ENCODE results near the gene CHST6.

Gene CHST6

DNA sequence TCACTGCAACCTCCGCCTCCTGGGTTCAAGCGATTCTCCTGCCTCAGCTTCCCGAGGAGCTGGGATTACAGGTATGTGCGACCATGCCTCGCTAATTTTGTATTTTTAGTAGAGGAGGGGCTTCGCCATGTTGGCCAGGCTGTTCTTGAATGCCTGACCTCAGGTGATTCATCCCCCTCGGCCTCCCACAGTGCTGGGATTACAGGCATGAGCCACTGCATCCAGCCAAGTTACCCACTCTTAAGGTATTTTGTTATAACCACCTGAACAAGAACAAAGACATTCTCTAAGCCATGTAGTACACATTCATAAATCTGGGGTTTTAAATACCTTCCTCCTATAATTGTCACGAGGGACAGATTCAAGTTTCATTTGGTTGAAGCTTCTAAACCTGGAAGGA lies 18.4 kb downstream of the CHST6 start:
- no peak overlapping the region for H3K4me3 ChIP-seq (ENCODE audit: low read depth in 1 of 2, low read length in 1 of 2)
- peaks cover 7% of the 10 kb centered on the region for H3K27me3 ChIP-seq
- TF ChIP-seq, protein P1, sequence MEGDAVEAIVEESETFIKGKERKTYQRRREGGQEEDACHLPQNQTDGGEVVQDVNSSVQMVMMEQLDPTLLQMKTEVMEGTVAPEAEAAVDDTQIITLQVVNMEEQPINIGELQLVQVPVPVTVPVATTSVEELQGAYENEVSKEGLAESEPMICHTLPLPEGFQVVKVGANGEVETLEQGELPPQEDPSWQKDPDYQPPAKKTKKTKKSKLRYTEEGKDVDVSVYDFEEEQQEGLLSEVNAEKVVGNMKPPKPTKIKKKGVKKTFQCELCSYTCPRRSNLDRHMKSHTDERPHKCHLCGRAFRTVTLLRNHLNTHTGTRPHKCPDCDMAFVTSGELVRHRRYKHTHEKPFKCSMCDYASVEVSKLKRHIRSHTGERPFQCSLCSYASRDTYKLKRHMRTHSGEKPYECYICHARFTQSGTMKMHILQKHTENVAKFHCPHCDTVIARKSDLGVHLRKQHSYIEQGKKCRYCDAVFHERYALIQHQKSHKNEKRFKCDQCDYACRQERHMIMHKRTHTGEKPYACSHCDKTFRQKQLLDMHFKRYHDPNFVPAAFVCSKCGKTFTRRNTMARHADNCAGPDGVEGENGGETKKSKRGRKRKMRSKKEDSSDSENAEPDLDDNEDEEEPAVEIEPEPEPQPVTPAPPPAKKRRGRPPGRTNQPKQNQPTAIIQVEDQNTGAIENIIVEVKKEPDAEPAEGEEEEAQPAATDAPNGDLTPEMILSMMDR (IDR thresholded peaks at IDR 0.05) = no peak

DNA sequence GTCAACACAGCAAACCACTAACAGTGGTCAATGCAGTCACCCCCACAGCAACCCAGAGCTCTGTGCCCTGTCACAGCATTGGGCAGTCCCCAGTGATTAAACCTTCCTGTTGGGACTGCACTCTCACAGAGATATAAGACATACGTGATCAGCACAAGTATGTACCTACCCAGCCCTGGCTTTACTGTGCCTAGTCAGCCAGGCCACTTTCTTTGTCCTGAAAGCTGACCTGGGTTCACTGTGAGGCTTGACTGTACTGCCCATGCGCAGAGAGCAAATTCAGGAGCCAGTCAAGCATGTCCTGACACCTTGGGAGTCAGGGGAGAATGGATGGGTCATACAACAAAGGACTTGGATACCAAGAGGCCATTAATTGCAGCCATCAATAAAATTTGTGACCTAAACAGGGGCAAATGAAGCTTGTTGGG lies 19.8 kb downstream of the CHST6 start:
- Histone ChIP-seq H3K27me3 (peaks cover 7% of the 10 kb centered on the region), H3K9me3 (no peaks in the 10 kb centered on the region), H3K4me3 (ENCODE audit: low read depth in 1 of 2, low read length in 1 of 2) (no peak overlapping the region), H3K4me1 (ENCODE audit: control insufficient read depth in 1 of 2, insufficient read depth in 1 of 2, low read depth in 1 of 2, low read length in 1 of 2) (no peaks in the 10 kb centered on the region), H3K27ac (no peak overlapping the region), H3K36me3 (no peaks in the 10 kb centered on the region)
- TF ChIP-seq, protein P1 (IDR thresholded peaks at IDR 0.05) = no peak

More for the DNA sequence above, 18.4 kb downstream of the CHST6 start:
- Histone ChIP-seq H3K9me3 (no peaks in the 10 kb centered on the region), H3K4me1 (ENCODE audit: control insufficient read depth in 1 of 2, insufficient read depth in 1 of 2, low read depth in 1 of 2, low read length in 1 of 2) (no peaks in the 10 kb centered on the region), H3K27ac (no peak overlapping the region), H3K36me3 (no peaks in the 10 kb centered on the region)

DNA sequence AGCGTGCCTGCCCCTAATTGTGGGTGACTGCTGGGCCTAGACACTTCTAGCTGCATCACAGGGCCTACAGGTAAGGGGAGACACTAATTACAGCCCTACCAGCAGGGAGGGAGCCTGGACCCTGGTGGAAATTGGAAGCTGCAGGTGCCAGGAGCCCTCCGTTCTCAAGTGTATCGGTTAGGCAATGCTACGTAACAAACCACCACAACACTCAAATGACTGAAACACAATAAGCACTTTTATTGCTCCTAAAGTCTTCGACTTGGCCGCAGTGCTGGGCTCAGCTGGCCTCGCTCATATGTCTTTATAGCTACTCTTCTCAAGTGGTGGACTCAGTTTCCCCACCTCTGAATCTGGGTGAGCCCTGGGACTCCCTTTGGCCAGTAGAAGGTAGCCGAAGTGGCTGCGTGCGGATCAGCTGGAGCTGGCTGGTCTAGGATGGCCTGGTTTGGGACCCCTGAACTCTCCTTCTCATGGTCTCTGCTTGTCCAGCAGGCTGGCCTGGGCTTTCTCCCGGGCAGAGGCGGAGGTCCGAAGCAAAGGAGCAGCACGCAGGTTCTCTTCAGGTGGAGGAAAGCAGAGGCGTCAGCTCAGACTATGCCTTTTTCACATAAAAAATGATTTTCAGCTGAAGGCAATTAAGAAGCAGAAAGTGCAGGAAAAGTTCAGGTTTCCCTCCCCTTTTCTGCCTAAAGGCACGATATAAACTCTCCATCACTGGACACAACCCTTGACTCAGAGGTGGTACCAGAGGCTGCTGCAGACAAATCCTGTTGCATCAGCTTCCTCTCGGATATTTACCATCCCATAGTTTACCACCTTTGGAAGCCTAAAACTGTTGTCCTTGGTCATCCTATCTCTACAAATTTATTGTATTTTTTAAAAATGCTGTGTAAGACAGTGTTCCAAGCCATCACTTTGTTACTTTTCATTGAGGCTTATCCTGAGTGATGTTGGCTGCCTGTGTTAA lies 22.0 kb downstream of the CHST6 start:
- Histone ChIP-seq H3K9me3 (no peaks in the 10 kb centered on the region), H3K27me3 (peaks cover 7% of the 10 kb centered on the region), H3K27ac (no peak overlapping the region), H3K4me1 (ENCODE audit: control insufficient read depth in 1 of 2, insufficient read depth in 1 of 2, low read depth in 1 of 2, low read length in 1 of 2) (no peaks in the 10 kb centered on the region), H3K36me3 (no peaks in the 10 kb centered on the region), H3K4me3 (ENCODE audit: low read depth in 1 of 2, low read length in 1 of 2) (no peak overlapping the region)
- TF ChIP-seq, protein P1 (IDR thresholded peaks at IDR 0.05) = no peak

DNA sequence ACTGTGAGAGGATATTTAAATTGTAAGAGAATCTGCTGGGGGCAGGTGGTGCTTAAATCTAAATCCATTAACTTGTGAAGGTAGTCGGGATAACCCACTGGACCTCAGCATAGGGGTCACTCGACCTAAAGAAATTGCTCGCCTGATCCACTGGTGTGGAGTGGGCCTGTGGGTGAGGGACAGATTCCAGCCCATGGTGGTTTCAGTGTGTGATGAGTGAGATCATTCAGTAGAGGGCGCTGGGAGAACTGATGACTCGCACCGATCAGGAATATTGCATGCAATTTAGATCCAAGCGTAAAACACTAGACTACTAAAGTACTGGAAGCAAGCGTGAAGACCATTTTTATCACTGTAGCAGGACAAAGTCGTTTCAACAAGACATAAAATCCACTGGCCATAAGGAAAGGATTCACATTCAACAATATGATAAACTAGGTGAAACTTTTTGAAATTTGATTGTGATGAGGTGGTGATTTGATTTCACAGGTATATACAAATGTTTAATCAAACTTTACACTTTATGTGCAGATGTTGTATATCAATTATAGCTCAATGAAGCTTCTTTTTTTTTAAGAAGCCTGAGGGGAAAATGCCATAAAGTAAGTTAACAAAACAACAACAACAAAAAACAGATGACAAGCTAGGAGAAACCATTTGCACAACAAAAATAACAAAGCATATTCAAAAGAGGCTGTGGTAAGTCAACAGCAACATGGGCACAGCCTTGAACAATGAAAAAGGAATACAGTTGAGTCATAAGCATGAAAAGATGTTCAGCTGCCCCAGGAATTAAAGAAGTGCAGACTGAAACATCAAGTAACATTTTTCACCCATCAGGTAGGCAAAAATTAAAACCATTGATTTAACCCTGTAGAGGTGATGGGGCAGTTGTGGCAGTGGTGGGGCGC lies 23.3 kb downstream of the CHST6 start:
- Histone ChIP-seq H3K4me1 (ENCODE audit: control insufficient read depth in 1 of 2, insufficient read depth in 1 of 2, low read depth in 1 of 2, low read length in 1 of 2) (no peaks in the 10 kb centered on the region), H3K27me3 (peaks cover under 1% of the 10 kb centered on the region), H3K27ac (no peak overlapping the region), H3K9me3 (no peaks in the 10 kb centered on the region), H3K36me3 (no peaks in the 10 kb centered on the region), H3K4me3 (ENCODE audit: low read depth in 1 of 2, low read length in 1 of 2) (no peak overlapping the region)
- TF ChIP-seq, protein P1 (IDR thresholded peaks at IDR 0.05) = no peak

DNA sequence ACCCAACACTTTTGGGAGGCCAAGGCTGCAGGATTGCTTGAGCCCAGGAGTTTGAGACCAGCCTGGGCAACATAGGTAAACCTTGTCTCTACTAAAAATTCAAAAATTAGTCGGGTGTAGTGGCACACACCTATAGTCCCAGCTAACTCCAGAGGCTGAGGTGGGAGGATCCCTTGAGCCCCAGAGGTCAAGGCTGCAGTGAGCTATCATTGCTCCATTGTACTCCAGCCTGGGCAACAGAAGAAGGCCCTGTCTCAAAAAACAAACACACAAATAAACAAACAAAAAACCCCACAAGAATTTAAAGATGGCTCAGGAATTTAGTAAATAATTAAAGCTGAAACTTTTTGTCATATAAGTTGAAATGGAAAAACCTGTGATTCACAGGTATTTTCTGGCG lies 28.5 kb downstream of the CHST6 start:
- Histone ChIP-seq H3K4me3 (ENCODE audit: low read depth in 1 of 2, low read length in 1 of 2) (no peak overlapping the region), H3K36me3 (no peaks in the 10 kb centered on the region), H3K27ac (no peak overlapping the region), H3K27me3 (no peaks in the 10 kb centered on the region), H3K4me1 (ENCODE audit: control insufficient read depth in 1 of 2, insufficient read depth in 1 of 2, low read depth in 1 of 2, low read length in 1 of 2) (peaks cover 12 to 16% of the 10 kb centered on the region in 2 experiments), H3K9me3 (no peaks in the 10 kb centered on the region)
- TF ChIP-seq, protein P1 (IDR thresholded peaks at IDR 0.05) = no peak
